GM18517 (cell line): ENCODE results near the gene UQCC5.
"Not testable (repeated sequence)": the region's sequence is repeated elsewhere in the genome, so short reads cannot be mapped to it uniquely, and the experiment has no call there.

Source experiments
- ATAC-seq: cut with Tn5 transposase; IDR thresholded peaks from one replicate; pipeline ENCODE4 v1.9.1; 2021; ENCODE audit warnings: mild to moderate bottlenecking, moderate library complexity; ENCODE audit not compliant: unreplicated experiment

UQCC5 gene

DNA sequence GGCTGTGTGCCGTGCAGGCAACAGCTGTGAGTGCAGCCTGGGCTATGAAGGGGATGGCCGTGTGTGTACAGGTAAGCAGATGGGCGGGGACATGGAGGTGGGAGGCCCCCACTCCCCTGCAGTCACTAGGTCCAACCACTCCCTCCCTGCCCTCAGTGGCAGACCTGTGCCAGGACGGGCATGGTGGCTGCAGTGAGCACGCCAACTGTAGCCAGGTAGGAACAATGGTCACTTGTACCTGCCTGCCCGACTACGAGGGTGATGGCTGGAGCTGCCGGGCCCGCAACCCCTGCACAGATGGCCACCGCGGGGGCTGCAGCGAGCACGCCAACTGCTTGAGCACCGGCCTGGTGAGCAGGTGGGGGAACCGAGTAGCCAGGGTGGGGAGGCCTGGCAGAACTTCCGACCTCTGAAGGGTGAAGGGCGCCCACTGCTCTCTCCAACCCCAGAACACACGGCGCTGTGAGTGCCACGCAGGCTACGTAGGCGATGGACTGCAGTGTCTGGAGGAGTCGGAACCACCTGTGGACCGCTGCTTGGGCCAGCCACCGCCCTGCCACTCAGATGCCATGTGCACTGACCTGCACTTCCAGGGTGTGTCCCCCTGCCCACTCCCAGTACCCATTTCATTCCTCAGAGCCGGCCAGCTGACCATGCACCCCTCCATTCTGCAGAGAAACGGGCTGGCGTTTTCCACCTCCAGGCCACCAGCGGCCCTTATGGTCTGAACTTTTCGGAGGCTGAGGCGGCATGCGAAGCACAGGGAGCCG is 14.3 kb upstream of the UQCC5 start:
- ATAC-seq = no peak

DNA sequence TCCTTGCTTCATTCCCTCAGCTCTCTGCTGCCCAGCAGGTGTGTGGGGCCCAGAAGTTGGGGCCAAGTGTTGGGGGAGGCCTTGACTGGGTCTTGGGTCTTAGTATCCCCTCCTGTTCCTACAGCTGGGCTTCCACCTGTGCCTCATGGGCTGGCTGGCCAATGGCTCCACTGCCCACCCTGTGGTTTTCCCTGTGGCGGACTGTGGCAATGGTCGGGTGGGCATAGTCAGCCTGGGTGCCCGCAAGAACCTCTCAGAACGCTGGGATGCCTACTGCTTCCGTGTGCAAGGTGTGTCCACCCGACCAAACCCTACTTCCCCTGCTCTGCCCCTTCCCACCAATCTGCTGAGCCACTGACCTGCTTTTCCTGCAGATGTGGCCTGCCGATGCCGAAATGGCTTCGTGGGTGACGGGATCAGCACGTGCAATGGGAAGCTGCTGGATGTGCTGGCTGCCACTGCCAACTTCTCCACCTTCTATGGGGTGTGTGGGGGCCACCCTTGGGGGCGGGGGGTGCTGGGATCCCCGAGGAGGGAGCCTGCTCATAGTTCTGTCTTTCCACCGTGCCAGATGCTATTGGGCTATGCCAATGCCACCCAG is 13.7 kb upstream of the UQCC5 start:
- no peak for ATAC-seq

DNA sequence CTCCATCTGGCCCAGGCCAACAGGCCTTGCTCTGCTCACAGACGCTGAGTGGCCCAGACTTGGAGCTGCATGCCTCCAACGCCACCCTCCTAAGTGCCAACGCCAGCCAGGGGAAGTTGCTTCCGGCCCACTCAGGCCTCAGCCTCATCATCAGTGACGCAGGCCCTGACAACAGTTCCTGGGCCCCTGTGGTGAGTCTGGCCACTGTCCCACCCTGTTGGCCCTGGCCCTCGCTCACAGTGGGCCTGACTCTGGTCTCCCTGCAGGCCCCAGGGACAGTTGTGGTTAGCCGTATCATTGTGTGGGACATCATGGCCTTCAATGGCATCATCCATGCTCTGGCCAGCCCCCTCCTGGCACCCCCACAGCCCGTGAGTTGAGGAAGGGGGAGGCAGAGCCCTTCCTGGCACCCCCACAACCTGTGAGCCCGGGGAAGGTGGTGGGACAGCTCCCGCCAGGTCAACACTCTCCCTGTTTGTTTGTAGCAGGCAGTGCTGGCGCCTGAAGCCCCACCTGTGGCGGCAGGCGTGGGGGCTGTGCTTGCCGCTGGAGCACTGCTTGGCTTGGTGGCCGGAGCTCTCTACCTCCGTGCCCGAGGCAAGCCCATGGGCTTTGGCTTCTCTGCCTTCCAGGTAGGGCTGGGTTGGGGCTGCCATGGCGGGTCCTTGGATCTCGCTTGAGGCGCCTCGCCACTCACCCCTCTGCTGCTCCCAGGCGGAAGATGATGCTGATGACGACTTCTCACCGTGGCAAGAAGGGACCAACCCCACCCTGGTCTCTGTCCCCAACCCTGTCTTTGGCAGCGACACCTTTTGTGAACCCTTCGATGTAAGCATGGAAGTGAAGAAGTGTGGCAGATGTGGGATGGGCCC is 12.8 kb upstream of the UQCC5 start:
- ATAC-seq = no peak

DNA sequence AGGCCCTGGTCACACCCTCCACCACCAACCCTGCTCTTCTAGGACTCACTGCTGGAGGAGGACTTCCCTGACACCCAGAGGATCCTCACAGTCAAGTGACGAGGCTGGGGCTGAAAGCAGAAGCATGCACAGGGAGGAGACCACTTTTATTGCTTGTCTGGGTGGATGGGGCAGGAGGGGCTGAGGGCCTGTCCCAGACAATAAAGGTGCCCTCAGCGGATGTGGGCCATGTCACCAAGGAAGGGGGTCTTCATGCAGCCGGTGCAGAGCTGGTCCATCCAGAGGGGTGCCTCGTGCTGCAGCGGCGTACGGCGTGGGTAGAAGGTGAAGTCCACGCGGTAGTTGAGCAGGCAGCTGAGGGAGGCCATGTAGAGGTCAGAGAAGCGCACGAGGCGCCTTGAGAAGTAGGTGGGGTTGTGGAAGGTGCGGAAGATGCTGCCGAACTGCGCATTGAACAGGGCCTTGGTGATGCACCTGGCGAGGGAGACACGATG is 12.1 kb upstream of the UQCC5 start:
- no peak for ATAC-seq

DNA sequence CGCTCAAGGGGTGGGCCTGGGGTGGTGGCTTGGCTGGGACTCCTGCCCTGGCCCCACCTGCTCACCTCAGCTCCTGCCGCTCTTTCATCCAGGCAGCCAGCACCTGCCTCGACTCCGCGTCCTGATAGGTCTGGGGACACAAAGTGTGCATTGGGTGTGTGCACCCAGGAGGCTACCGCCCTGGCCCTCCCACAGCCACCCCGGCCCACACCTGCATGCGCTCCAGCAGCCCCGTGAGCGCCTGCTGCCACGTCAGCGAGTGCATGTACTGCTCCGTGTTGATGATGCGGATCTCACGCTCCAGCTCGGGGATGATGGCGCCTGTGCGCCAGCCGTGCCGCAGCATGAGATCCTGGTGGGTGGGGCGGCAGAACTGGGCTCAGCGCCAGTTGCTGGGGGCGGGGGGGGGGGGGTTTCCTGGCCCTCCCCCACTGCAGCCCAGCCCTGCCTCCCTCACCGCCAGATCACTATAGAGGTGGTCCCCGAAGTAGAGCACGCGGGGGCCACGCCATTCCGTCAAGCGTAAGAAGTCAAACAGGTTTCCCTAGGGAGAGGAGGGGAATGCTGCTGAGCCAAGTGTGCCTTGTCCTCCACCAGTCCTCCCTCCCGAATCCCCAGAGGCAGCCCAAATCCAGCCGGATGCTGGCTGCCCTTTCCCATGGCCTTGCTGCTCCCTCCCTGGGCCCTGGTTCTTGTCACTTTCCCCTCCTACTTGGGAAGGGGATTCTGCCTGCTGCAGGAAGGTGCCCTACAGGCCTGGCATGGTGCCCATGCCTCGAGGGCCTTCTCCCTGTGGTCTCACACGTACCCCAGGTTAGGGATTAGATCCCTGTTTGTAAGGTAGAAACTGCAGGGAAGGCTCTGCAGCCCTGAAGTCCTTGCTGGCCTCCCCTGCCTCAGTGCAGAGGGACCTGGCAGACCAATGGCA is 11.4 kb upstream of the UQCC5 start:
- ATAC-seq = no peak

DNA sequence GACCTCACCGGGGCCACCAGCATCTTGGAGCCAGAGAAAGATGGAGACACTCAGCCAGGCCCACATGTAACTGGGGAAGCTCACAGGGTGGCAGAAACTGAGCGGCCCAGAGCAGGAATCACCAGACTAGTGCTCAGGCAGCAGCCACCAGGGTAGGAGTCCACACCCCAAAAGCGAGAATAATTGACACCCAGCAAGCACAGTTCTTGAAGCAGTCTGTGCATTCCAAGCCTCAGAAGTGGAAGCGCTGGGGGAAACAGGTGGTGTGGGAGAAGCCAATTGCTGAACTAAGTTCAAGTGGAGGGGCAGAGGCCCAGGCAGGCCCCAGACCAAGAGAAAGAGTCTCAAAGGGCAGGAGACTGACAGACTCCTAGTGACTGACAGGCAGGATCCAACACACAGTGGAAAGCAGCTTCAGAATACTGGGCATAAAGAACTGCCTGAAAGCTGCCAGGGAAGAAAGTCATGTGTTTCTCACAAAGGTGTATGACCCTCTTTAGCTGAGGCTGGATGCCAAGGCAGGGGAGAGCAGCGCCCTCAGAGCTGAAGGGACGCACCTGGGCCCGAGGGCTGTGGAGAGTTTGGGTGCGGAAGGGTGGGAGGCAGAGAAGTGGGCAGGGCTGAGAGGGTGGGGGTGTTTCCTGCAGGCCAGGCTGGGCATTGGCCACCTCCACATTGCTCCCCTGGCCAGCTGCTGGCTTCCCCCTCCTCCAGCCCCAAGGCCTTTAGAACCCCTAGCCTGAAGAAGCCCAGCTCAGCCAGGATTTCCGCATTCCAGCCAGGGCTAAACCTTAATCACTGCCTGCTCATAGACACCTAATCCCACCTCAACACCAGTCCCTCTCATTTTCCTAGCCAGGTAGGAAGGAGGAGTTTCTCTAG is 10.5 kb upstream of the UQCC5 start:
- ATAC-seq = no peak

DNA sequence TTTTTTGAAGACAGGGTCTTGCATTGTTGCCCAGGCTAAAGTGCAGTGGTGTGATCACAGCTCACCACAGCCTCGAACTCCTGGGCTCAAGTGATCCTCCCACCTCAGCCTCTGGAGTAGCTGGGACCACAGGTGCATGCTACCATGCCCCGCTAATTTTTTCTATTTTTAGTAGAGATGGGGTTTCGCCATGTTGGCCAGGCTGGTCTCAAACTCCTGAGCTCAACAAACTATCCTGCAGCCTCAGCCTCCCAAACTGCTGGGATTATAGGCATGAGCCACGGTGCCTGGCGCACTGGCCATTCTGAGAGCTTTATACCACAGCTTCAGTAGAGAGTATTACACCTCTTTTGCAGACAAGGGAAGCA is 9.8 kb upstream of the UQCC5 start:
- not testable (repeated sequence) for ATAC-seq

DNA sequence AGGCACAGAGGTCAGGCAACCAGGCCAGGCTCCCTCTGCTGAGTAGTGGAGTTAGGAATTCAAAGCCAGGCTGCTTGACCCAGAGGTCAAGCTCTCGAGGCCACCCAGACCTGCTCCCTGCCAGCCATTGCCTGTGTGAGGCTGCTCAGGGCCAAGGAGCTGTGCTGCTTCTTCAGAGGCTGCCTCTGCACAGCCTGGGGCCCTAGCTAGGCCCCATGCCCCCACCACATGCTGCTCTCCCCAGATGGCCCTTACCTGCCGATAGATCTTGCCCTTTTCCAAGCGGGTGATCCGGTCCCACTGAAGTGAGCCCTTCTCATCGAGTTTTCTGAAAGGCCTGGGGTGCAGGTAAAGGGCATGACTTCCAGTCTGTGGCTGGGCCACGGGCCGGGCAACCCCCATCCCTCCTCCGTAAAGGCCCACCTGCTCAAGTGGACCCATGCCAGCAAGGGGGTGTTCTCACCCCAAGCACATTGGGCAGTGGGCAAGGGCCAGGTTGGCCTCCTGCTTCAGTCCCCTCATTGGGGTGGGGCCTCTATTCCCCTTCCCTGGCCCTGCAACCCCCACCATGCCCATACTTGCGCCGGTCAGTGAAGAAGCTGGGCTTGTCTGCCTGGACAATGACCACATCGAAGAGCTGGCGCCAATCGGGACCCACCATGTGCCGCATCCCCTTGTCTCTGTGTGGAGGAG is 9.2 kb upstream of the UQCC5 start:
- ATAC-seq = no peak

DNA sequence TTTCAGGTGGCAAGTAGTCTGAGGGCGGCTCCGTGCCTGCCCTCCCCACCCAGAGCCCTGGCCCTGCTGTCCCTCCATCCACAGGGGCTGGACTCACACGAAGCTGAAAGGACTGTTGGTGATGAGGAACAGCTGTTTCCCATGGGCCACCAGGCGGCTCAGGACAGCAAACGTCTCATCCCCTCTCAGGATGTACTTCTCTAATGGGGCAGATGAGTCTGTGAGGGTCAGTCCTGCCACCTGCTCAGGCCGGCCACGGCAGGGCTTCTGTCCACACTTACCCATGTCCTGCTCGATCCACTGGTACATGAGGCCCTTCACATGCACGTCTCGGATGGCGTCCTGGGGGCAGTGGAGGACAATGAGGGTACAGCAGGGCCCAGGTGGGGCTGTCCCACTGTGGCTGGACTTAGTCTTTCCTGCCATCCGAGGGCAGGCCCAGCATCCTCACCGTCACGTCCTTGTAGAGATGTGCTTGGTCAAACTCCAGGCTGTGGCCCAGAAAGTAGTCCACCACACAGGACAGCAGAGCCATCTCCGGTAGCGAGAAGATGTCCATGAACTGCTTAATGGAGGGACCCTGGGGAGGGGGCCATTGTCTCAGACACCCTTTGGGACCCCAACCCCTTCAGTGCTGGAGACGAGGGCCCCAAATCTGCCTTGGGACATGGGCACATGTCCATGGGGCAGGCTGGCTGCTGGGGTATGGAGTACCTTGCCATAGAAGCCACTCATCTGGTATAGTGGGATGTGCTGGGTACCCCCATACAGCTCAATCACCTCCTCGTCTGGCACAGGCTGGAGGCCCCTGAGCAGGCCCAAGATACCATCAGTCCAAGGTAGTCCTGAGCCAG is 8.4 kb upstream of the UQCC5 start:
- no peak for ATAC-seq

DNA sequence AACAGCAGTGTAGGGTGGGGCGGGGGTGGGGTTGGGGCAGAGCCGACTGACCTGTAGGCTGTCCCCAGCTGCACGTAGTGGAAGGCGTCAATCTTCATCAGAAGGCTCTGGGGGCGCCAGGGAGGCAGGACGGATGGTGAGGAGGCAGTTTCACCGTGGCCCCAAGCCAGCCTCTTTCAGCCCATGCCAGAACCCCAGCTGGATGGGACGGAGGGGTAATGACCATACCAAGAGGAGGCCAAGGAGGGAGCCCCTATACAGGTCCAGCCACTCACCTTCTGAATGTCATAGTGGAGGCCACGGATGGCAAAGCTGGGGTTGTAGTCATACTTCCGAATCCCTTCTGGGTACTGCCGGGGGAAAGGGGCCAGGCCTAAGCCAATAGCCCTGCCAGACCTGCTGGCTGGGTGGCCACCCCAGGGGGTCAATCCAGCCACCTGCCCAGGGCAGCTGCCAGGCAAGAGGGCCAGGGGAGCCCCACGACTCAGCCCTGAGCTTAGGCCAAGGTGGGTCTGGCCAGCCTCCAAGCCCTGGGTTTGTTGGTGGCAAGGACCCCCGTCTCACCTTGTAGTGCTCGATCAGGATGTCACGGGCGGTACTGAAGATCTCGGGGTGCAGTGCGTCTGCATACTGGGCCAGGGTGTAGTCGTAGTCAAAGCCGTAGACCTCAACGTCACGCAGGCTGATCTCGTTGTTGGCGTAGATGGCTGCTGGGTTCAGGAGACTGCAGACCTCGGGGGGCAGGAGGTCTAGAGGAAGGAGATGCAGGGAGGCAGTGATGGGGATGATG is 7.6 kb upstream of the UQCC5 start:
- ATAC-seq = no peak

DNA sequence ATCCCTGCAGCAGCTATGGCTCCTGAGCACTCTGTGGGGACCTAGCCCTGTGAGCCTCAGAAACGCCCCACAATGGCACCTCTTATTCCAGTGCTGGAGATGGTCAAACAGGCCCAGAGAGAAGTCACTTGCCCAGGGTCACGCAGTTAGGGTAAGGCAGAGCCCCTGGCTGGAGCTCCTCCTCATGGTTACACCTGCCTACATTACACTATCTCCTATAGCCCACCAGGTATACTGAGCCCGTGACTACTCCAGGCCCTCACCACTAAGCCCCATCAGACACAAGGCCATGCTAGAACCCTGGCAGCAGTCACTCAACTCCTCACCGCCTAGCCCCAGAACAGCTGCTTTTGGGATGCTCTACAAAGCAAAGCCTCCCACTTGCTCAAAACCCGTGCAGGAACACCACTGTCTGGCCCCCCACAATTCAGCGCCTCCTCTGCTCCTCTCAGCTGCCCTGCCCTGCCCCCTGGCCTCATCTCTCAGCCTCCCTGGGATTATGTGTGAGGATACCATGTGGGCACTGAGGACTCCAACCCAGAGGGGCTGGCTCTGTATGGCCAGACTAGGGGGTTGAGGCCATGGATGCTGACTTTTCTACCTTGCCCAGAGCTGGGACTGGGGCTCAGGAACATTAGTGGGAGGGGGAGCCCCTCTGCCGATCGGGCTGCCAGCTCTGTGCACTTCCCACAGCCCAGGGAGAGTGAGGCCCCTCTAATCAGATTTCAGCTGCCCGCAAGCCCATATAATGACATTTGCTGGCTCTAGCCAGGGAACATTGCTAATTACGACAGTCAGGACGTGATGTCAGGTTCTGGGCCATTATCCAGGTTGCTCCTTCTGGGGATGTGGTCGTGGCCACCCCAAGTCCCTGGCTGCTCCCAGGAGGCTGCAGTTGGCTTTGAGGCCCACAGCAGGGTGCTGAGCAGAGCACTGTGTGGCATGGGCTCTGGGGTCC is 6.8 kb upstream of the UQCC5 start:
- no peak for ATAC-seq

DNA sequence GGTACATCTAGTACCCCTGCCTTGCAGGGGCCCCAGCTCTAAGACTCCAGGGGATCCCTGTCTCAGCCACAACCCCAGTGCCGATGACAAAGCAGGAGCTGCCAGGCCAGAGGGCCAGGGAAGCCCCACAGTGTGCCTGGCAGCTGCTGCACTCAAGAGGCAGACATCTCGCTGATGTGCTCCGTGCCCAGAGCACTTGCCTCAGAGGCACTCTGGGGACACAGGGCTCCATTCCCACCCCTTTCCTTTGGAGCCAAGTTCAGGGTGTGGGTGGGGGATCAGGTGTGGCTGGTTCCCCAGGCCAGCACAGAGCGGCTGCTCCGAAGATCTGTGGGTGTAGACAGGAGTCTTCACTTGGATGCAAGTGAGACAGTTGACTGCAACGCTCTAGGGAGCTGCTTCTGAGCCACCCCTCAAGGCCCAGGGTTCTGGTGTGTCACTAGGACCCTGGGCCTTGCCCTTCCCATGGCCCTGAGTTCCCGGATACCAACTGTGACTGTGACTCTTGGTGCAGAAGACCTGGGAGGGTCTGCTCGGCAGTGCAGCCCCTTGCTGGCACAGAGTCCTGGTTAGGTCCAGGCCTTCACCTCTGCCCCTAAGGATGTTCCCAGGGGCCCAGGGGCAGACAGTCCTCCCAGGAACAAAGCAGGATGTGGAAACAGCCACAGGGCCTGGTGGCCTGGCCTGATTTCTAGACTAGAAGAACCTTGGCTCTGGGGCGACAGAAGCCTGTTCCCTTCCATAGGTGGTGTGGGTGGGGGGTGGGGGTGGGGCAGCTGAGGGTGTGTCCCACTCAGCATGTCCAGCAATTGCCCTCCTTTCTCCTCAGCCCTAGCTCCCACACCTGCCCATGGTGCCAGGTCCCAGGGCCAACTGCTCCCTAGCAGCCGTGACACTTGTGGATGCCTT is 5.2 kb upstream of the UQCC5 start:
- ATAC-seq = no peak

DNA sequence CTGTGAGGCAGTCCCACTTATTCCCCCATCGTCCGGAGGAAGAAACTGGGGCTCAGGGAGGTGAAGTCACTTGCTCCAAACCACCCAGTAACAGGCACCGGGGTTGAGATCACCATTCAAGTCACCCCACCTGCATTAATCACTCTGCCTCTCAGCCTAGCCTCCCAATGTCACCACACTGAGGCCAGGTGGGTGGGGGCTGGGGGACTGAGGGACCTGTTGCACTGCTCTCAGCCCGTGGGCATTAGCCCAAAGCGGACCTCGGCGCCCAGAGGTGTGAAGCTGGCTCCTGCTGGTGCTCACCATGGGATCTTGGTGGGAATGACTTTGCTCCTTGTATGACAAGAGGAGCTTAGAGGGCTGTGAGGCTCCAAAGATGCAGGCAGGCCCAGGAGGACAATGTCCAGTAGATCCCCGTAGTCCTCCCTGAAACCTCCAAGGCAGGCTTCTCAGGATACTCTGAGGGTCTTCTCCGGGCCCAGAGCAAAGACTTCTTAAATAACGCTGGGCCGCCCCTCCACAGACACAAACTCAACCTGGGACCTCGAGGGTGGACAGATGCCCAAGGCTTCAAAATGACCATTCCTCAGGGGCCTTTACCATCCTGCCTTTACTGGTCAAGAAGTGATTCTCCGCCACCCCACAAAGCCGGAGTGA is 4.4 kb upstream of the UQCC5 start:
- ATAC-seq = no peak

DNA sequence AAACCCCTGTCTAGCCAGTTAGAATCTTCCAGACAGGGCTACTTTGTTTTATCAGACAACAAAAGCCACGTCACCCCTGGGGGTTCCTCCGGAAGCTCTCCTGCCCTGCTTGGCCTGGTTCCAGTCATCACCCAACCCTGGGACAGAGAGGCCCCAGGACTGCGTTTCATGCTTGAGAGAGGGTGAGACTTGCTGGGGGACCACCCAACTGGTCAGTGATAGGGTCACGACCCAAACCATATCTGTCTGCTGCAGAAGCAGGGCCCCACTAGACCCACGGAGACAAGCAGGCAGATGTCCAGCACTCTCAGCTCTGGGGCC is 3.9 kb upstream of the UQCC5 start:
- no peak for ATAC-seq
